ENCODE results near the gene ASIC1.

- TF ChIP-seq POLR2AphosphoS5 (IDR thresholded peaks at IDR 0.05; ENCODE audit: low read depth, low read length) (no peak), POLR2A (IDR thresholded peaks at IDR 0.05; ENCODE audit: low read depth, low read length) (no peak)
Observed at GRCh38 chr12:50065726-50066310, 8.4 kb downstream of the ASIC1 start.

Data from GM12892 (cell line).